ENCODE data around the gene UNC5A.

- no peak for TF ChIP-seq RFX5 (IDR thresholded peaks at IDR 0.05; ENCODE audit: low read depth, low read length)
- TF ChIP-seq ZBTB33 (CRISPR knock-in tag; IDR thresholded peaks at IDR 0.05) = no peak
- TF ChIP-seq TAF1 (IDR thresholded peaks at IDR 0.05; ENCODE audit: control insufficient read depth, extremely low read depth, insufficient read depth, low read length, severe bottlenecking) = no peak
- TF ChIP-seq SRF (CRISPR knock-in tag; IDR thresholded peaks at IDR 0.05) = no peak
- no peak for TF ChIP-seq CBX8 (IDR thresholded peaks at IDR 0.05; ENCODE audit: borderline replicate concordance, extremely low read depth, low read depth, low read length, poor library complexity, severe bottlenecking)
- no peak for TF ChIP-seq ZNF197 (CRISPR knock-in tag; IDR thresholded peaks at IDR 0.05; ENCODE audit: low read depth)
- TF ChIP-seq JUN (IDR thresholded peaks at IDR 0.05; ENCODE audit: borderline replicate concordance, low read depth, low read length) = no peak
- no peak for TF ChIP-seq JUN (CRISPR knock-in tag; IDR thresholded peaks at IDR 0.05; ENCODE audit: borderline replicate concordance)
- no peak for TF ChIP-seq FOXP4 (CRISPR knock-in tag; IDR thresholded peaks at IDR 0.05; ENCODE audit: borderline replicate concordance)
- TF ChIP-seq POLR3G (IDR thresholded peaks at IDR 0.05; ENCODE audit: extremely low read depth, insufficient read length, insufficient replicate concordance) = no peak
- TF ChIP-seq AFF4 (CRISPR knock-in tag; IDR thresholded peaks at IDR 0.05) = no peak
These were observed 111.4 kb downstream of the UNC5A start for GRCh38 chr5:176921714-176922113.
